ENCODE results near the gene ZNF865. TPM values are rescaled to one million over a fixed set of nuclear protein-coding genes. Genes with fewer than 3 reads are reported as not detected.

ZNF865 gene
- total RNA-seq, 1 experiment from 2014 or later, result 5.5 TPM

- no peaks in the 10 kb centered on the region for H3K27me3 ChIP-seq (ENCODE audit: low read length)
- no peaks in the 10 kb centered on the region for H3K9me2 ChIP-seq (replicated peaks; ENCODE audit: low read length)
- DNase-seq, result peak; percentile 99
- H4K20me1 ChIP-seq (ENCODE audit: low read length), result no peaks in the 10 kb centered on the region
- H3F3A ChIP-seq (ENCODE audit: low read length, unreplicated experiment), result peaks cover under 1% of the 10 kb centered on the region
- ATAC-seq, result peak; percentile 81
- peak within 1 kb of the TSS; percentile 90 for H3K4me2 ChIP-seq (ENCODE audit: low read length)
- peak within 1 kb of the TSS; percentile 95 for H3K9ac ChIP-seq (ENCODE audit: low read length)
- intact Hi-C loops (cut with micrococcal nuclease), result loop anchor here (1.0 to 5.0 kb wide), 4 partner anchors 12 to 41 kb away; partner anchors contain the start of genes ZNF579 and ZNF580
- peaks cover 14% of the 10 kb centered on the region for H3K4me1 ChIP-seq (ENCODE audit: insufficient read depth, low read length)
- ChIA-PET POLR2A (ENCODE audit: unreplicated experiment) (interaction anchor here (0.5 to 1.2 kb wide), 10 partner anchors 13 to 1136 kb away, joined by 3 to 10 read pairs (median 4); partner anchors contain the start of genes LENG9, ZNF628 and ZNF784), CTCF (interaction anchor here (0.5 to 1.4 kb wide), 6 partner anchors 18 to 433 kb away, joined by 3 to 9 read pairs (median 4); partner anchors contain the start of genes CCDC106 and DNAAF3)
- no peak for TF ChIP-seq CTCF (conservative IDR thresholded peaks at IDR 0.05; ENCODE audit: low read depth, low read length)
- TF ChIP-seq EZH2phosphoT487 (IDR thresholded peaks at IDR 0.05; ENCODE audit: borderline replicate concordance, low read length), result no peak
- TF ChIP-seq EZH2 (IDR thresholded peaks at IDR 0.05; ENCODE audit: low read length, unreplicated experiment), result no peak
- H3K4me3 ChIP-seq (ENCODE audit: low read length), result peak within 1 kb of the TSS; percentile 77
- H2AFZ ChIP-seq (ENCODE audit: low read length), result peak within 1 kb of the TSS; percentile 91
- peak within 1 kb of the TSS; percentile 87 for H3K27ac ChIP-seq (ENCODE audit: low read length)
- no TSS peak for BruUV-seq (replicated peaks)
- peaks cover 12% of the 10 kb centered on the region; the same call in 1 of the 2 replicates for H3K79me2 ChIP-seq (ENCODE audit: low read length)
- no peaks in the 10 kb centered on the region for H3K9me3 ChIP-seq (ENCODE audit: low read length)
- peaks cover 4% of the 10 kb centered on the region; the same call in 1 of the 2 replicates for H3K36me3 ChIP-seq (ENCODE audit: low read depth, low read length)
Observed at GRCh38 chr19:55599468-55599841, 6.0 kb upstream of the ZNF865 start, which contains the start of gene FIZ1. Gene FIZ1 (minus strand): TSS chr19:55599517. CDS start chr19:55597865, 1,652 bp downstream.

GRCh38 chr19:55599842-55600661 lies 5.4 kb upstream of the ZNF865 start, which contains the start of gene ZNF524:
Gene ZNF524 (plus strand): TSS chr19:55600288. CDS start chr19:55602113, 1,825 bp downstream.
- Histone ChIP-seq H3K36me3 (ENCODE audit: low read depth, low read length) (peaks cover 4% of the 10 kb centered on the region; the same call in 1 of the 2 replicates), H3F3A (ENCODE audit: low read length, unreplicated experiment) (peaks cover 6% of the 10 kb centered on the region), H3K9ac (ENCODE audit: low read length) (peak within 1 kb of the TSS; percentile 95), H3K4me2 (ENCODE audit: low read length) (peak within 1 kb of the TSS; percentile 90), H3K4me1 (ENCODE audit: insufficient read depth, low read length) (peaks cover 19% of the 10 kb centered on the region), H3K27me3 (ENCODE audit: low read length) (no peaks in the 10 kb centered on the region), H3K9me2 (replicated peaks; ENCODE audit: low read length) (no peaks in the 10 kb centered on the region), H3K79me2 (ENCODE audit: low read length) (peaks cover 12% of the 10 kb centered on the region; the same call in 1 of the 2 replicates), H3K4me3 (ENCODE audit: low read length) (peak within 1 kb of the TSS; percentile 77), H4K20me1 (ENCODE audit: low read length) (no peaks in the 10 kb centered on the region), H2AFZ (ENCODE audit: low read length) (peak within 1 kb of the TSS; percentile 91), H3K9me3 (ENCODE audit: low read length) (no peaks in the 10 kb centered on the region), H3K27ac (ENCODE audit: low read length) (peak within 1 kb of the TSS; percentile 87)
- no peak for TF ChIP-seq CTCF (conservative IDR thresholded peaks at IDR 0.05; ENCODE audit: low read depth, low read length)
- TF ChIP-seq EZH2phosphoT487 (IDR thresholded peaks at IDR 0.05; ENCODE audit: borderline replicate concordance, low read length), result no peak
- TF ChIP-seq EZH2 (IDR thresholded peaks at IDR 0.05; ENCODE audit: low read length, unreplicated experiment), result no peak
- intact Hi-C loops (cut with micrococcal nuclease), result loop anchor here (1.0 to 5.0 kb wide), 4 partner anchors 13 to 41 kb away; partner anchors contain the start of genes ZNF579 and ZNF580
- ATAC-seq, result peak; percentile 46
- DNase-seq, result peak; percentile 87
- TSS peak; percentile 51 for BruUV-seq (replicated peaks)
- ChIA-PET CTCF (interaction anchor here (0.5 to 1.4 kb wide), 4 partner anchors 18 to 123 kb away, joined by 4 to 9 read pairs (median 4); partner anchors contain the start of gene CCDC106), POLR2A (ENCODE audit: unreplicated experiment) (interaction anchor here (0.5 to 1.2 kb wide), 5 partner anchors 13 to 1137 kb away, joined by 4 to 10 read pairs (median 5); partner anchors contain the start of genes LENG9, ZNF628 and ZNF784)

Data from PC-3 (cell line).